PC-3 (cell line): Measurements from ENCODE around the gene NDUFAF2. TPM values are rescaled to one million over a fixed set of nuclear protein-coding genes. Genes with fewer than 3 reads are reported as not detected.

Experiments
- ATAC-seq: fragments of 200-7000 bp; cut with Tn5 transposase; 2 replicates; pipeline ENCODE4 v1.9.1; 2020; ENCODE audit warnings: mild to moderate bottlenecking, moderate library complexity
- BruUV-seq: library from RNA; stranded (reverse); fragments of 400-500 nt; replicated peaks from 2 replicates; lab custom pipeline; 2021; lab: Mats Ljungman, UMichigan
- CTCF ChIA-PET: fragments of 300-600 bp; sonication (Branson Sonifier 250); formaldehyde crosslinking; loops from one replicate; lab custom pipeline; 2022; ENCODE audit warnings: antibody characterized with exemption; lab: Charles Lee
- POLR2A ChIA-PET: fragments of 300-600 bp; sonication (Branson Sonifier 250); formaldehyde crosslinking; loops from one replicate; lab custom pipeline; 2022; ENCODE audit warnings: antibody characterized with exemption; ENCODE audit not compliant: unreplicated experiment; lab: Charles Lee
- DNase-seq: peaks from one replicate; pipeline ENCODE4 v3.0.0-alpha.2; 2015
- H2AFZ ChIP-seq: fragments of 300-600 bp; sonication (generic); 2 replicates; pipeline ENCODE4 v1.6.0; 2016; ENCODE audit warnings: antibody characterized with exemption, low read length
- H3F3A ChIP-seq: fragments of 300-600 bp; sonication (generic); one replicate; pipeline ENCODE4 v1.6.0; 2017; ENCODE audit warnings: antibody characterized with exemption, low read length, control low read depth, mild to moderate bottlenecking; ENCODE audit not compliant: unreplicated experiment
- H3K27ac ChIP-seq: fragments of 300-600 bp; sonication (generic); 2 replicates; pipeline ENCODE4 v1.5.1; 2016; ENCODE audit warnings: mild to moderate bottlenecking, low read length
- H3K27me3 ChIP-seq: fragments of 300-600 bp; sonication (generic); 2 replicates; pipeline ENCODE4 v1.6.1; 2016; ENCODE audit warnings: low read length, mixed read lengths
- H3K36me3 ChIP-seq: fragments of 300-600 bp; sonication (generic); 2 replicates; pipeline ENCODE4 v1.6.1; 2016; ENCODE audit warnings: low read depth, mixed run types, low read length, mixed read lengths
- H3K4me1 ChIP-seq: fragments of 300-600 bp; sonication (generic); 2 replicates; pipeline ENCODE4 v1.5.1; 2016; ENCODE audit warnings: low read length; ENCODE audit not compliant: insufficient read depth
- H3K4me2 ChIP-seq: fragments of 300-600 bp; sonication (generic); 2 replicates; pipeline ENCODE4 v1.6.0; 2016; ENCODE audit warnings: low read length
- H3K4me3 ChIP-seq: fragments of 300-600 bp; sonication (generic); 2 replicates; pipeline ENCODE4 v1.5.1; 2016; ENCODE audit warnings: mild to moderate bottlenecking, low read length, mixed read lengths
- H3K79me2 ChIP-seq: fragments of 300-600 bp; sonication (generic); 2 replicates; pipeline ENCODE4 v1.6.1; 2017; ENCODE audit warnings: low read length, mixed read lengths
- H3K9ac ChIP-seq: fragments of 300-600 bp; sonication (generic); 2 replicates; pipeline ENCODE4 v1.6.0; 2016; ENCODE audit warnings: mild to moderate bottlenecking, low read length
- H3K9me2 ChIP-seq: fragments of 300-600 bp; sonication (generic); replicated peaks from 2 replicates; pipeline ENCODE4 v1.6.1; 2016; ENCODE audit warnings: mixed run types, low read length, mixed read lengths
- H3K9me3 ChIP-seq: fragments of 300-600 bp; sonication (generic); 2 replicates; pipeline ENCODE4 v1.6.1; 2016; ENCODE audit warnings: low read length, mixed read lengths
- H4K20me1 ChIP-seq: fragments of 300-600 bp; sonication (generic); 2 replicates; pipeline ENCODE4 v1.6.1; 2016; ENCODE audit warnings: low read length, mixed read lengths
- CTCF ChIP-seq: fragments of 300-600 bp; sonication (generic); conservative IDR thresholded peaks from 2 replicates; pipeline ENCODE4 v1.5.1; 2017; ENCODE audit warnings: antibody characterized with exemption, low read depth, mild to moderate bottlenecking, low read length
- EZH2 ChIP-seq: fragments of 300-600 bp; sonication (generic); IDR thresholded peaks from one replicate; pipeline ENCODE4 v1.6.1; 2017; ENCODE audit warnings: antibody characterized with exemption, mild to moderate bottlenecking, low read length; ENCODE audit not compliant: unreplicated experiment
- EZH2phosphoT487 ChIP-seq: fragments of 300-600 bp; sonication (generic); IDR thresholded peaks from 2 replicates; pipeline ENCODE4 v1.6.1; 2018; ENCODE audit warnings: mild to moderate bottlenecking, antibody characterized with exemption, low read length, borderline replicate concordance
- intact Hi-C: fragments of 100-400 bp; cut with micrococcal nuclease; formaldehyde crosslinking; loops from 2 replicates; pipeline ENCODE4 v1.9.0; 2023
- total RNA-seq: library from RNA; depleted of rRNA; stranded (reverse); fragments of >200 nt; gene quantifications from 2 replicates; pipeline ENCODE4 v1.2.3, GENCODE V29; 2014

Gene NDUFAF2
- total RNA-seq, 1 experiment from 2014 or later: 41.9 TPM

DNA sequence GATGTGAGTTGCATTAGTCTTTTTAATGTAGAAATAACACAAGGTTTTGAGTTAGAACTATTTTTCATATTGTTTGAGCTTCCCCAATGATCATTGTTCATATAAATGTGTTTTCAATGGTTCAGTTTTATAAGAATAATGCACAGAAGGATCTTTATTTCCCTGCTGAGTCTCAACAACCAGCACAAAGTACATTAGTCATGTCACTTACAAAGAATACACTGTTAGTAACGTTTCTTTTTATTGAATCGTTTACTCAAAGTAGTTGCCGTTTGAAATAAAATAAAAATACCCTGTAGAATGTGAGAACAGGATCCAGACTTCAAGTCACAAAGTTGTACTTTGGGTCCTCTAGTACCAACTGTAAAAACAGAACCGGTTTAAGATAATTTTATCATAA is 41.6 kb upstream of the NDUFAF2 start:
- no TSS peak for BruUV-seq
- no peak for DNase-seq
- no peak overlapping the region for H3K4me3 ChIP-seq
- no peaks in the 10 kb centered on the region for H3K9me3 ChIP-seq
- H2AFZ ChIP-seq: no peak overlapping the region
- H3K9ac ChIP-seq: no peak overlapping the region
- no peaks in the 10 kb centered on the region for H3K36me3 ChIP-seq
- TF ChIP-seq EZH2 (no peak), EZH2phosphoT487 (no peak), CTCF (no peak)
- no peaks in the 10 kb centered on the region for H4K20me1 ChIP-seq
- ChIA-PET POLR2A (no interaction called here), CTCF (no interaction called here)
- no peaks in the 10 kb centered on the region for H3K79me2 ChIP-seq
- H3F3A ChIP-seq: no peaks in the 10 kb centered on the region
- H3K4me2 ChIP-seq: no peak overlapping the region
- H3K4me1 ChIP-seq: no peaks in the 10 kb centered on the region
- no peaks in the 10 kb centered on the region for H3K27me3 ChIP-seq
- H3K27ac ChIP-seq: no peak overlapping the region
- ATAC-seq: no peak
- no peaks in the 10 kb centered on the region for H3K9me2 ChIP-seq
- intact Hi-C loops: no loop called here

GRCh38 chr5:60916646-60917045 is 28.4 kb upstream of the NDUFAF2 start:
- BruUV-seq: no TSS peak
- Histone ChIP-seq H3F3A (no peaks in the 10 kb centered on the region), H3K9ac (no peak overlapping the region), H3K27me3 (no peaks in the 10 kb centered on the region), H4K20me1 (no peaks in the 10 kb centered on the region), H3K9me3 (no peaks in the 10 kb centered on the region), H2AFZ (no peak overlapping the region), H3K4me3 (no peak overlapping the region), H3K79me2 (no peaks in the 10 kb centered on the region), H3K27ac (no peak overlapping the region), H3K4me2 (no peak overlapping the region), H3K9me2 (no peaks in the 10 kb centered on the region), H3K4me1 (no peaks in the 10 kb centered on the region), H3K36me3 (no peaks in the 10 kb centered on the region)
- TF ChIP-seq CTCF (no peak), EZH2phosphoT487 (no peak), EZH2 (no peak)
- CTCF ChIA-PET: no interaction called here
- intact Hi-C loops: no loop called here
- POLR2A ChIA-PET: no interaction called here
- ATAC-seq: peak; percentile 46; the same call in 1 of the 2 replicates
- DNase-seq: no peak

- H3K9me3 ChIP-seq: no peaks in the 10 kb centered on the region
- H2AFZ ChIP-seq: no peak overlapping the region
- no peaks in the 10 kb centered on the region for H3K4me1 ChIP-seq
- DNase-seq (no peak), ATAC-seq (no peak)
- no peaks in the 10 kb centered on the region for H3K27me3 ChIP-seq
- H3K36me3 ChIP-seq: no peaks in the 10 kb centered on the region
- ChIA-PET CTCF (no interaction called here), POLR2A (no interaction called here)
- no peaks in the 10 kb centered on the region for H3K9me2 ChIP-seq
- no peaks in the 10 kb centered on the region for H3K79me2 ChIP-seq
- no peak overlapping the region for H3K4me3 ChIP-seq
- no peak overlapping the region for H3K4me2 ChIP-seq
- H4K20me1 ChIP-seq: no peaks in the 10 kb centered on the region
- H3K27ac ChIP-seq: no peak overlapping the region
- BruUV-seq: no TSS peak
- no peak overlapping the region for H3K9ac ChIP-seq
- H3F3A ChIP-seq: no peaks in the 10 kb centered on the region
- no peak for TF ChIP-seq CTCF
- TF ChIP-seq EZH2: no peak
- TF ChIP-seq EZH2phosphoT487: no peak
- intact Hi-C loops: no loop called here
Measured at GRCh38 chr5:60918466-60918865, 26.5 kb upstream of the NDUFAF2 start.
